ENCODE data around the gene MARF1.
"Not testable (repeated sequence)": the region's sequence is repeated elsewhere in the genome, so short reads cannot be mapped to it uniquely, and the experiment has no call there.

MARF1 gene

GRCh38 chr16:15672514-15673167 is 29.7 kb upstream of the MARF1 start:
- Histone ChIP-seq H3K4me3 (ENCODE audit: low read length) (no peak overlapping the region), H3K9ac (ENCODE audit: low read depth, low read length) (no peak overlapping the region), H3K36me3 (ENCODE audit: insufficient read depth, low read depth, low read length) (peaks cover 17% of the 10 kb centered on the region), H3K9me3 (ENCODE audit: insufficient read depth, low read depth, low read length) (no peaks in the 10 kb centered on the region), H3K27ac (ENCODE audit: low read length) (no peak overlapping the region), H3K4me1 (ENCODE audit: insufficient read depth, low read length) (no peaks in the 10 kb centered on the region), H3K27me3 (ENCODE audit: insufficient read depth, low read length) (no peaks in the 10 kb centered on the region)

- H3K9ac ChIP-seq (ENCODE audit: low read depth, low read length); H3K27ac ChIP-seq (ENCODE audit: low read length); H3K27me3 ChIP-seq (ENCODE audit: insufficient read depth, low read length); H3K9me3 ChIP-seq (ENCODE audit: insufficient read depth, low read depth, low read length); H3K4me3 ChIP-seq (ENCODE audit: low read length); H3K4me1 ChIP-seq (ENCODE audit: insufficient read depth, low read length): not testable (repeated sequence)
- H3K36me3 ChIP-seq (ENCODE audit: insufficient read depth, low read depth, low read length), result peaks cover 19% of the 10 kb centered on the region
These were observed 29.2 kb upstream of the MARF1 start for GRCh38 chr16:15672127-15672513.

- Histone ChIP-seq H3K36me3 (ENCODE audit: insufficient read depth, low read depth, low read length) (peaks cover 23% of the 10 kb centered on the region), H3K4me3 (ENCODE audit: low read length) (no peak overlapping the region), H3K4me1 (ENCODE audit: insufficient read depth, low read length) (no peaks in the 10 kb centered on the region), H3K27ac (ENCODE audit: low read length) (no peak overlapping the region), H3K9me3 (ENCODE audit: insufficient read depth, low read depth, low read length) (no peaks in the 10 kb centered on the region), H3K27me3 (ENCODE audit: insufficient read depth, low read length) (no peaks in the 10 kb centered on the region), H3K9ac (ENCODE audit: low read depth, low read length) (no peak overlapping the region)
These were observed 28.7 kb upstream of the MARF1 start for GRCh38 chr16:15671530-15672117.

GRCh38 chr16:15667091-15667742 is 24.3 kb upstream of the MARF1 start:
- H3K4me1 ChIP-seq (ENCODE audit: insufficient read depth, low read length), result no peaks in the 10 kb centered on the region
- no peaks in the 10 kb centered on the region for H3K27me3 ChIP-seq (ENCODE audit: insufficient read depth, low read length)
- H3K36me3 ChIP-seq (ENCODE audit: insufficient read depth, low read depth, low read length), result peaks cover 39% of the 10 kb centered on the region
- no peak overlapping the region for H3K9ac ChIP-seq (ENCODE audit: low read depth, low read length)
- no peak overlapping the region for H3K4me3 ChIP-seq (ENCODE audit: low read length)
- H3K9me3 ChIP-seq (ENCODE audit: insufficient read depth, low read depth, low read length), result no peaks in the 10 kb centered on the region
- no peak overlapping the region for H3K27ac ChIP-seq (ENCODE audit: low read length)

- no peak overlapping the region for H3K4me3 ChIP-seq (ENCODE audit: low read length)
- H3K4me1 ChIP-seq (ENCODE audit: insufficient read depth, low read length), result no peaks in the 10 kb centered on the region
These were observed 22.2 kb upstream of the MARF1 start for GRCh38 chr16:15665107-15665506.

GRCh38 chr16:15660203-15660601 is 17.2 kb upstream of the MARF1 start:
- Histone ChIP-seq H3K27ac (ENCODE audit: low read length) (no peak overlapping the region), H3K36me3 (ENCODE audit: insufficient read depth, low read depth, low read length) (peaks cover 6% of the 10 kb centered on the region), H3K9ac (ENCODE audit: low read depth, low read length) (no peak overlapping the region), H3K27me3 (ENCODE audit: insufficient read depth, low read length) (no peaks in the 10 kb centered on the region), H3K4me1 (ENCODE audit: insufficient read depth, low read length) (no peaks in the 10 kb centered on the region), H3K4me3 (ENCODE audit: low read length) (no peak overlapping the region), H3K9me3 (ENCODE audit: insufficient read depth, low read depth, low read length) (no peaks in the 10 kb centered on the region)

More at GRCh38 chr16:15665107-15665506, 22.2 kb upstream of the MARF1 start:
- Histone ChIP-seq H3K9me3 (ENCODE audit: insufficient read depth, low read depth, low read length) (no peaks in the 10 kb centered on the region), H3K36me3 (ENCODE audit: insufficient read depth, low read depth, low read length) (peaks cover 37% of the 10 kb centered on the region), H3K9ac (ENCODE audit: low read depth, low read length) (no peak overlapping the region), H3K27me3 (ENCODE audit: insufficient read depth, low read length) (no peaks in the 10 kb centered on the region), H3K27ac (ENCODE audit: low read length) (no peak overlapping the region)

- no peak overlapping the region for H3K4me3 ChIP-seq (ENCODE audit: low read length)
- H3K27ac ChIP-seq (ENCODE audit: low read length), result no peak overlapping the region
- H3K36me3 ChIP-seq (ENCODE audit: insufficient read depth, low read depth, low read length), result no peaks in the 10 kb centered on the region
- no peak overlapping the region for H3K9ac ChIP-seq (ENCODE audit: low read depth, low read length)
- H3K9me3 ChIP-seq (ENCODE audit: insufficient read depth, low read depth, low read length), result no peaks in the 10 kb centered on the region
- H3K27me3 ChIP-seq (ENCODE audit: insufficient read depth, low read length), result no peaks in the 10 kb centered on the region
- no peaks in the 10 kb centered on the region for H3K4me1 ChIP-seq (ENCODE audit: insufficient read depth, low read length)
These were observed 15.6 kb upstream of the MARF1 start for GRCh38 chr16:15658556-15658955.

- H3K27me3 ChIP-seq (ENCODE audit: insufficient read depth, low read length), result no peaks in the 10 kb centered on the region
- H3K36me3 ChIP-seq (ENCODE audit: insufficient read depth, low read depth, low read length), result no peaks in the 10 kb centered on the region
- no peaks in the 10 kb centered on the region for H3K4me1 ChIP-seq (ENCODE audit: insufficient read depth, low read length)
- no peak overlapping the region for H3K9ac ChIP-seq (ENCODE audit: low read depth, low read length)
- H3K9me3 ChIP-seq (ENCODE audit: insufficient read depth, low read depth, low read length), result no peaks in the 10 kb centered on the region
- no peak overlapping the region for H3K4me3 ChIP-seq (ENCODE audit: low read length)
- no peak overlapping the region for H3K27ac ChIP-seq (ENCODE audit: low read length)
These were observed 15.2 kb upstream of the MARF1 start for GRCh38 chr16:15658149-15658548.

- not testable (repeated sequence) for H3K9me3 ChIP-seq (ENCODE audit: insufficient read depth, low read depth, low read length); H3K27me3 ChIP-seq (ENCODE audit: insufficient read depth, low read length); H3K9ac ChIP-seq (ENCODE audit: low read depth, low read length); H3K27ac ChIP-seq (ENCODE audit: low read length); H3K36me3 ChIP-seq (ENCODE audit: insufficient read depth, low read depth, low read length); H3K4me3 ChIP-seq (ENCODE audit: low read length); H3K4me1 ChIP-seq (ENCODE audit: insufficient read depth, low read length)
These were observed 12.6 kb upstream of the MARF1 start for GRCh38 chr16:15655561-15655960.

- Histone ChIP-seq H3K4me1 (ENCODE audit: insufficient read depth, low read length) (peaks cover 3% of the 10 kb centered on the region; the same call in 1 of the 2 replicates), H3K4me3 (ENCODE audit: low read length) (no peak overlapping the region), H3K9me3 (ENCODE audit: insufficient read depth, low read depth, low read length) (no peaks in the 10 kb centered on the region), H3K27me3 (ENCODE audit: insufficient read depth, low read length) (no peaks in the 10 kb centered on the region), H3K9ac (ENCODE audit: low read depth, low read length) (no peak overlapping the region), H3K36me3 (ENCODE audit: insufficient read depth, low read depth, low read length) (0 out of 2 replicates have a peak, but pooled peaks cover 3% of the 10 kb centered on the region), H3K27ac (ENCODE audit: low read length) (no peak overlapping the region)
These were observed 11.6 kb upstream of the MARF1 start for GRCh38 chr16:15654591-15654990.

GRCh38 chr16:15653227-15653626 is 10.3 kb upstream of the MARF1 start:
- Histone ChIP-seq H3K4me3 (ENCODE audit: low read length) (no peak overlapping the region), H3K27me3 (ENCODE audit: insufficient read depth, low read length) (no peaks in the 10 kb centered on the region), H3K9ac (ENCODE audit: low read depth, low read length) (no peak overlapping the region), H3K9me3 (ENCODE audit: insufficient read depth, low read depth, low read length) (no peaks in the 10 kb centered on the region), H3K27ac (ENCODE audit: low read length) (no peak overlapping the region), H3K4me1 (ENCODE audit: insufficient read depth, low read length) (peaks cover 3% of the 10 kb centered on the region; the same call in 1 of the 2 replicates), H3K36me3 (ENCODE audit: insufficient read depth, low read depth, low read length) (0 out of 2 replicates have a peak, but pooled peaks cover 3% of the 10 kb centered on the region)

All from iPS-20b (cell line).